ELF-1 (cell line): ENCODE data around the gene KATNAL1.
A peak's percentile ranks its signal among the peaks of the same experiment; 100 is the strongest.

Experiments
- DNase-seq: peaks from one replicate; pipeline ENCODE4 v3.0.0-alpha.2; 2016; ENCODE audit warnings: low read depth, low spot score

Gene KATNAL1

DNA sequence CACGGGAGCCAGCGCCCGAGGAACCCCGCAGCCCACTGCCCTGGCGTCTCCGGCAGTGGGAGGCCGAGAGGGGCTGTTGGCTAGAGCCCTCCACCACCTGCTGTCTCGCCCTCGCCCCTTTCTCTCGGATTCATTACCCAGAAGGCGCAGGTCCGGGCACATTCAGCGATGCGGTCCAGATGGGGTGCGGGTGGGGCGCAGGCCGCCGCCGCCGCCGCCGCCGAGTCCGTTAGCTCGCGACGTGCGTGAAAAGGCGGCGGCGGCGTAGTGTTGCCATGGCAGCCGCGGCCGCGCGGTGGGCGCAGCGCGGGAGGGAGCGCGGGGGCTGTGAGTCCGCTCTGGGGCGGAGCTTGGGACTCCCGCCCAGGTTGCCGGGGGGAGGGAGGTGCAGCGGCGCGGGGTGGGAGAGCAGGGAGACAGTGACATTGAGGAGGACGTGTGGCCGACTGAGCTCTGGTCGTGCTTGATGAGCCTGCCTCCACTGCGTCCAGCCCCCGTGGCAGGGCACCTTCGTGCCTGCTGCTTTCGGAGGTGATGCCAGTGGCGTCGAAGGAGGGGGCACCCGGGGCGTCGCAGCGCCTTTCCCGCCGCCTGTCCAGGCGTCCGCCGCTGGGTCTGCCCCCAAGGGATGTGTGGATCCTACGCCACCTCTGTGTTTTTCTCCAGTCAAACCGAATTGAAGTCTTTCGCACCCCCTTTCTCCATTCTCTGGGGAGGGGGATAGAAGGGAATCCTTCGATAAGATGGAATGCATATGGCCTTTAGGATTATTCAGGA is at the start of gene KATNAL1:
Gene KATNAL1 (minus strand): TSS at position 358 of the 777 bp plus-strand sequence. CDS start 23,774 bp downstream, outside the sequence.
- peak; percentile 74 for DNase-seq

DNA sequence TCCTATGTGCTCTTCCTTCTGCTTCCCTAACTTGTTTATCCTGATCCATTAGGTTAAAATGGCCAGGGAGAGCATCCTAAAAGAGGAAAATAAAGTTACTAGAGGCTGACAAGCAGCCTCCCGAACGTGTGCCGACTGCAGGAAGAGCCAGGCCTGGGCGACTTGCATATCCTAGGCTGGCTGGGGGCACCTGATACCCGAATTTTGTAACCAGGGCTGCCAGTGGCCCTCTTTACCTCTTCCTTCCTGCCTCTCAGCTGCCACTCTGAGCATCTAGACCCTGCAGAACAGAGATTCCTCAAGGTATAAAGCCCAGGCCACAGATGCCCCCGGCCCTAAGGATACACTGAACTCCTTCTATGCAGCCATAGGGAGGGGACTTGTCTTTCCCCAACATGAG is 48.5 kb upstream of the KATNAL1 start:
- no peak for DNase-seq

DNA sequence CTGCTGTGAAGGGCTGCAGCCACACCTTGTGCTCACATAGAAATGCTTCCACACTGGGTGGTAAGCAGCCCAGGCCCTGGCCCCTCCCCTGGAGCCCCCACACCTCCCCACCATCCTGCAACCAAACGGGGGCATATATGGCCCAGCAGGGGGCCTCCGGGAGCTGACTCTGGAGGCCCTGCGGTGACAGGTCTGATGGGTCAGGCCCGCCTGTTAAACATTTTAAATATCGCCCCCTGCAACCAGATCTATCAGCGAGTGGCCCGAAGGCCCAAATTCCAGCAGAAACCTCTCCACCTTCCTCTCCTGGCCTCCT is 48.0 kb upstream of the KATNAL1 start:
- peak; percentile 85 for DNase-seq

DNA sequence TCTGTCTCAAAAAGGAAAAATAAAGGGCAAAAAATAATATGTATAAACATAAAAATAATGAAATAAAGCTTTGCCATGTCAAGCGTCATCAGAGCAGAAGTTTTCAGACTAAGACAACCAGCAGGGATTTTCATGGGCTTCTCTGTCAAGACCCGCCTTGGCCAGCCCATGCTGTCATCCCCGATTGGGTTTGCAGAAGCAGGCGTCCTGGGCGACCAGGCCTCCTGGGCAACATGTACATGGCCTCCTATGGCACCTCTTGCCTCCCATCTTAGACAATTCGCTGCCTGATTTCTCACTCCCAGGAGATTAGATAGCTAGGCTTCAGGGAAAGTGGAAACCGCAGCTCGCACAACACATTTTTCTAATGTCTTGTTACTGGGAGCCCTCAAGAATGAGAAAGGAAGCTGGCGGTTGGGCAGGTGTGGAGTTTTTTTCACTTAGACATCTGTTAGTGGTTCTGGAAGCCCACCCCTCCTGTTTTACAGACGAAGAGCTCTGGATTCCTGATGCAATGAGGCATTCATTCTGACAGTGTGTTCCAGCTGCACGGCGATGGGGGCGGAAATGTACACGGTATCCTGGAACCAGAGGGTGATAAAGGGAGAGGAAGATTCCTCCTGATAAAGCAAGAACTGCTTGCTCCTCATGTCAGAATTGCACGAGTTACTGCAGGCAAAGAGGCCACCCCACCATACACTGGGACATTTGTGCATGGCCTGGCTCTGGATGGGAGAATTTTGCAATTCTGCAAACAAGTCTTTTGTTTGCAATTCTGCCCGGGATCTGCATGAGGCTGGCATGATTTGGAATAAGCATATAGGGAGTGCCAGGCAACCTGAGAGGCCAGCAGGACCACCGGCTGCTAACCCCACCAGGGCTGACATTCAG is 47.4 kb upstream of the KATNAL1 start:
- DNase-seq, result no peak

DNA sequence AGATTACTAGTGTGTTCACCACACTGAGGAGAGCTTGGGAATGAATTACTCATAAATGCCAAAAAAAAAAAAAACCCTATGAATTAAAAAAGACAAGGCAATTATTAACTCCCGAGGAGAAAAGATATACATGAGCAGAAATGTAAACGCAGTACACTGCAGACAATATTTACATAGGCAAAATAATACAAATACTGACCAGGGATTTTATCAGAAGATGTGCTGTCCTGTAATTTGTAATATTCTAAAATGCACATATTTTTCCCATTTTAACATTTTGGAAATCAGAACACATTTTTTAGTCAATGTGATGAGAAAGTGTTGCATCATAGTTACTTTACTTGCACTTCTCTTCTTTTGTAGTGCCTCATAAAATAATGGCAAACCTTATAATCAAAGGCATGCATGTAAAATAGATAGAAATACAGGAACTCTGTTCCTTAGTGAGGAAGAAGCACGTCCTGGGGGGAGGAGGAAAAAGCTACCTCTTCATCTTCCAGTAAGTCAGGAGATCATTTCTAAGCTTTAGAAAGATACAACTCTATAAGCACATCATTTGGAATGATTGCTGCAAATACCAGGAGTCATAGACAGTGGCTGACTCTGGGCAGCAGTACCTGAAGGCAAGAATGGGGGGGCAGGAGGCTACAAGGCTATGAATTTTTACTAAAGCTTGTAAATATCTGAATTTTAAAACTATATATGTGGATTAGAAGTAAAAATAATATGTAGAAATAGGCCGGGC is 46.3 kb upstream of the KATNAL1 start:
- no peak for DNase-seq

DNA sequence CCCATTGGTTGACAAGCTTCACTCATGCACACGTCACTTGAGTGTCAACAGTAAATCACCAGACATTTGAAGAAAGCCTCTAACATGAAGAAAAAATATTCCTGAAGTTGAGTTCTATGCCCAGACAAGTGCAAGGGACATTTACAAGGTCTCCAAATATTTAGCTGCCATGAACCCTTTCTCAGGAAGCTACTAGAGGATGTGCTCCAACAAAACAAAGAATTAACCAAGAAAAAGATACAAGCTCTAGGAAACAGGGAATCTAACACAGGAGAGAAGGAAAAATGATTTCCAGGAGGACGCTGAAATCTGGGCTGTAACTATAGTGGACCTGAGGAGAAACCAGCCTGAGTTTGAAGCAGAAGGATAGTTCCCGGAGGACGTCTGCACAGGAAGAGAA is 45.7 kb upstream of the KATNAL1 start:
- DNase-seq, result no peak

DNA sequence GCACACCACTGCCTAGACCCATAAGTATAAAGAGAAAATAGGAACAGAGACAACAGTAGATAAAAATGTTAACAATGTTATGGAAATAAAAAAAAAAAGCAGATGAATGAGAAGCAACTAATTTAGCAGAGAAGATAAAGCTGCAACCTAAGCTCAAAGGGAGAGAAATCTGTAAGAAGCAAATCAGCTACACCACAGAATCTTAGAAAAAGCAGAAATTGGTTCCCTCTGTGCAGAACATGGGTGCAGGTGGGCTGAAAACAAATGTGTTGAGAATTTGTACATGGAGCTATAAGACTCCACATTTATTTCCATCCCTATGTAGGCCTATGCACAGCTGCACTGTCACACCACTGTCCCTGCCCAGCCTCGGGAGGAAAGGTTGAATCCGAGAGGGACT is 44.8 kb upstream of the KATNAL1 start:
- no peak for DNase-seq

DNA sequence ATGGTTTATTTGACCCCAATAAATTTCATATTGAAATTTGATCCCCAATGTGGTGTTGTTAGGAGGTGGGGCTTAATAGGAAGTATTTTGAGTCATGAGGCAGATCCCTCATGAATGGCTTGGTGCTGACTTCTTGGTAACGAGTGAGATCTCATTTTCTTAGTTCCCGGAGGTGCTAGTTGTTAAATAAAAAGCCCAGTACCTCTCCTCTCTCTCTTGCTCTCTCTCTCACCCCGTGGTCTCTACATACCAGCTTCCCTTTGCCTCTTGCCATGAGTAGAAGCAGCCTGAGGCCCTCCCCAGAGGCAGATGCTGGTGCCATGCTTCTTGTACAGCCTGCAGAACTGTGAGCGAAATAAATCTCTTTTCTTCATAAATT is 39.4 kb upstream of the KATNAL1 start:
- DNase-seq, result no peak

DNA sequence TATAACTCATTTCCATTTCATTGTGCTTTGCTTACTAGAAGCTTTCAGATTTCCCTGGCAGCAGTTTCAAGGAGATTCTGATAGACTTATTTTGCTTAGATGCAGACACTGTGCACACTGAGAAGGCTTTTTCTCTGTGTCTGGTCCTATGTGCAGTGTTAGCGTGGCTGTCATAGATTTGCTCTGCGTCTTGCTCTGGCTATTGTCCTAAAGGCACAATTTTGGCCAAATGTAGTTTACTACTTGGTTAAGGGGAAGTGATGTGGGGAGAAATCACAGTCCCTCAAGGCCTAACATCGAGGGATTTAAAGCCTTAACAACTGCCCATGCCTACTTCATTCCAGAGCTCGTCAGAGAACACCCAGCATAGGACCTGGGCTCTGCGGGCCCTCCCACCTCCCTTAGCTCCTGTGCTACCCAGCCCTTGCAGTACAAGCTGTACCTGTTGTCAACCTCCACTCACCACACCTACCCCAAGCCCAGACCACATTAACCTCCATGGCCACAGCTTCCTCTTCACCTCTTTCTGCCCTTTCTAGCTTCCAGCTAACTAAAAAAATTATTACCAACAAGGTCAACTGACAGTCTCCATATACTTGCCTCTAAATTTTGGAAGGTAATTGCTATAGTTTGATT is 38.9 kb upstream of the KATNAL1 start:
- DNase-seq, result no peak

DNA sequence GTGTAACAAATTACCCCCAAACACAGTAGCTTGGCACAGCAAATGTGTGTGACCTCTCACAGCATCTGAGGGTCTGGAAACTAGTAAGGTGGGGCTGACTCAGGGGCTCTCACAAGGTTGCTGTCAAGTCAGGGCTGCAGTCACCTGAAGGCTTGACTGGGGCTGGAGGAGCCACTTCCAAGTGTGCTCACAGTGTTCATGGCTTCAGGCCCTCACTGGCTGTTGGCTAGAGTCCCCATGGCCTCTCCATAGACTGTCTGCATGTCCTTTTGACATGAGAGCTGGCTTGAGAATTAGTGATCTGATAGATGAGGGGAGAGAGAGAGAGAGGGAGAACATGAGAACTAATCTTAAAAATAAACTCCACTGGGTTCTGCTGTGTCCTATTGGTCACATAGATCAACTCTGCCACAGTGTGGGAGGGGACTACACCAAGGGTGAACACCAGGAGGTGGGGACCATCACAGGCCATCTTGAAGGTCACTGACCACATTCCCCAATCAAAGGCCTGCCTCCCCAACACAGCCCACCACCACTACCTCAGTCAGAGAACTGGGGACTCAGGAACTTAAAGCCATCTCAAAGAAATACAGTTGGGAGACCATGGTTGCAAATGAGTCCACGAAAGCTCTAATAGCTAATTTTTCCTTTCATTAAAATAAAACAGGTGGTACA is 38.2 kb upstream of the KATNAL1 start:
- no peak for DNase-seq

DNA sequence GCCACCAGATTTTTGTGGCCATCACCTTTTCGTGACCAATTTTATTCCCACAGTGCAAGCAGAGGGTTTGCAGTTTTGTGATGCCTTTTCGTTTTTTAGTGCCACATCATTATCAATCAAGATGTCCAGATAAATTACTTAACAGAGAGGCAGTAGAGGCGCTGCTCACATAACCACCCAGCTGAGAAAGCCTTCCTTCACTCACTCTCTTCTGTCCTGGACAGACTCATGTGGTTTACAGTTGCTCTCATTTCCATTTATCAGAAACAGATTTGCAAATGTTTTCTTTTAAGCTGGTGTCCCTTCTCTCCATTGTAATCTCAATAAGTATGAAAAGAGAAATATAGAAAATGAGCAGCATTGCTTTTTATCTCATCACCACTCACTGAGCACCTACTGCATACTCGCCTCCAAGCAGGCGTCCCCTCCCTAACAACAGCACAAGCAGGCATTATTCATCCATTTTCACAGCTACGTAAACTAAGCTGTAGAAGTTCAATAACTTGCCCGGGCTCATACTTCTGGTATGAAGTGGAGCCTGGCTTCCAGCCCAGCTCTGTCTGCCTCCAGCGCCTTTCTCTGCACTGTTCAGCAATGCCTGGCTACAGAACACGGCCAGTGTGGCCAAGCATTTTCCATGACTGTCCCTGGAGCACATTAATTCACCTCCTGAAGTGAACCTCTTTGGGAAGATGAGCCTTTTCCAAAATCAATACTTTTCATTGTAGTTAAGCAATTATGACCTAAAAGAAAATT is 34.6 kb upstream of the KATNAL1 start:
- DNase-seq, result no peak

DNA sequence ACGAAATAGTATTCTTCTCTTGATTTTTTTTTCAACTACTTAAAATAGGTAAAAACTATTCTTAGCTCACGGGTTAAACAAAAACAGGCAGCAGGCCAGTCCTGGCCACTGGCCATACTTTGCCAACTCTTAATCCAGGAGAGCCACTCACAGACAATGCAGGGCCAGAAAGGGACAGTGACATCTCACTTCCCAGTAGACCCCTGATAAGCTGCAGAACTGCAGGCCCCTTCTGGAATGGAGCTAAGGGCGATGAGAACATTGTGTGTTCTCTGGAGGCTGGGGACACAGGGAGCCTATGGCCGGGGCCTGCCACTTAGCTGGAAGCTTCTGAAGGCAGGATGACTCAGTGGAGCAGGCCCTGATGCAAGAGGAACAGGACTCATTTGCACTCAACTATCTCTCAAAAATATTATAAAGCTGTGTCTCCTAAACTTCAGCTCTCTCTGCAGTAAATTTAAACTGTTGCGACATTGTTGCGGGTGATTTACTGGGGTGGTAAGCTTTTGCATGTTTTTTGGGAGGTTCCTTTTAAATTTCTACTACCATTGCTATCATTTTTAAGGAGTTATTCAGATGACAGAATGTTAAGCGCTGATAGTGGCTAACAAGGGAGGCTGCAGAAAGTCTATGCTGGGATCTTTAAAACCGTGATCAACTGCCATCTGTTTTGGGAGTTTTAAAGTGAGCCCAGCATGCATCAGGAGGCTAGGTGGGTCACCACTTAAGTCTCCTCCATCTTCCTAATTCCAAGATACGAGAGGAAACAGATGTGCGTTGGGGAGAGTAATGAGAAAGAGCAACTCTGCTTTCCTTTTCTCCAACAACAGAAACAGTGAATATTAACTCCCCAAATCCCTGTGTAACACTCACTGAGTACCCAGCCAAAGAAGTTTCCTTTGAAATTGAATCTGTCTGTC is 33.2 kb upstream of the KATNAL1 start:
- peak; percentile 23 for DNase-seq

DNA sequence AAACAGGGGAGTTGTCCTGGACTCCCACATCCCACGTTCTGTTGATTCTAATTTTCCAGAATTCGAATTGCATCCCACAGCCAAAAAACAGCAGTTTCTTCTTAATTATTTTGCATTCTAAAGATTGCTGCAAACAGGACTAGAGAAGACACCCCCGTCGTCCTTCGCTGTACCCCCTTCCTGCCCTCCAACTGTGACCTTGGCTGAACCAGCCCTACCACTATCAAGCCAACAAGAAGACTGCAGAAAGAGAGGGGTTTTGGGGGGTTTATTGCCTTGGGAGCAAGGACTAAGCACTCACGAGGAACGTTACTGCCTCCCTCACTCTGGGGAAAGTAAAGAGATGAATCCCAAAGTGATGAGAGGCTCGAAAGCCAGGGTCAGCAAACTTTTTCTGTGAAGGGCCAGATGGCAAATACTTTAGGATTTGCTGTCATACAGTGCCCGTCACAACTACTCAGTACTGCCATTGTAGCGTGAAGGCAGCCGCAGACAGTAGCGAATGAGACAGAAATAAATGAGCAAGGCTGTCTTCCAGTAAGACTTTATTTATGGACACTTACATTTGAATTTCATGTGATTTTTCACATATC is 32.5 kb upstream of the KATNAL1 start:
- no peak for DNase-seq

DNA sequence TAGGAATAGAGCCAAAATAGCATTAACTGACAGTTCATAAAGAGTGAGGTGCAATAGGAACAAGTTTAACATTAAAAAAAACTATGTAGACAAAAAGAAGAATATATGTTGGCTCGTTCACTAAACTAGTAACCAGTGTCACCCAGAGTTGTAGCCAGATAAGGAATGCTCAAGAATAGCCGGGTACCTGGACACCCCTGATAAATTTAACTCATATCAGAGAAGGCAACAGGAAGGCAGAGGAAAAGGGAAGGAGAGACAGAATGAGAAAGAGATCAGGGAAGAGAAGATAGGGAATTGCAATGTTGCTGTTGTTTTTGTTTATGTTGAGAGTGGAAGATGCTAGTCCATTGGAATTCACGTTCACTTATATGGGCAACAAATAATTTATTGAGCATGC is 31.6 kb upstream of the KATNAL1 start:
- DNase-seq, result no peak

DNA sequence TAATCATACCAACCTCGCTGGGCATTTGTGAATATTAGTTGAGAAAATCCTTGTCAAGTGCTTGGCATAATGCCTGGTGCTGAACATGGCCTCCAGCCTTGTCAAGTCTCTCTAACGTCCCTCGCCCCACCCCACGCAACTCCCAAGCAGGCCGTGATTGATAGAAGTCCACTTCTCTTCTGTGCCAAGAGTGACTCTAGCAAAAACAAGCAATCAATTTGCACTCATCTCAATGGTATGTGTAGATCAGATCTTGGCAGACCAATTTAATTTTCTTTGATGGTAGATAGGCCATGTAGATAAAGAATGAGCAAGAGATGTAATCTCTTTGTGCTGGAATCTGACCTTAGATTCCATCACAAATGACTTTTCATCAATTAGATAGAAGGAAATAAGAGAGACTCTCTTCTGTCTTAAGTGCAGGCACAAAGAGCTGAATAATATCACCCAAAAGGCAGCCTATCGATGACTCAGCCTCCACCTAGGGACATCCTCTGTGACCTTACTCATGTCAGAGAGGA is 31.0 kb upstream of the KATNAL1 start:
- no peak for DNase-seq

DNA sequence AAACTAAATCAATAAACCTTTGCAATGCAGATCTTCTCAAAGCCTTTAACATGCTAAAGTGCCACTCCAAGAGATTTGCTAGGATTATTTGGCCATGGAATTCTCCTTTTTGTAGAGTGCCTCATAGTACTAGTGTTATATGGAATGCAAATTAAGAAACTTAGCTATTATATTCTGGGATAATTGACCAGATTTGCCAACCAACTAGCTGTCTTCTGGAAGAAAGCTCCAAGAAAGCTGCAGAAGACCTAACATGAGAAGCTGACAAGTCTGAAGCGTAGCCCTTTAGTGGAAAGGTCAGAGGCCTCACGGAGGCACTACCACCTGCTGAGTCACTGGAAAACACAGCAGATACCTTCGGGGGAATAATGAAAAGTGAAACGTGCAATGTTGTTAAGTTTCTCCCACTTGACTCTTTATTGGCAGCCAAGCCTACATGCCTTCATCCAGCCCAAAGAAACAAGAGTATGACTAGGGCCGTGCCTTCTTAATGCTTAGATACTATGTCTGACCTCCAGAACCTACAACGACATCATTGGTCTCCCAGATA is 29.8 kb upstream of the KATNAL1 start:
- DNase-seq, result no peak

DNA sequence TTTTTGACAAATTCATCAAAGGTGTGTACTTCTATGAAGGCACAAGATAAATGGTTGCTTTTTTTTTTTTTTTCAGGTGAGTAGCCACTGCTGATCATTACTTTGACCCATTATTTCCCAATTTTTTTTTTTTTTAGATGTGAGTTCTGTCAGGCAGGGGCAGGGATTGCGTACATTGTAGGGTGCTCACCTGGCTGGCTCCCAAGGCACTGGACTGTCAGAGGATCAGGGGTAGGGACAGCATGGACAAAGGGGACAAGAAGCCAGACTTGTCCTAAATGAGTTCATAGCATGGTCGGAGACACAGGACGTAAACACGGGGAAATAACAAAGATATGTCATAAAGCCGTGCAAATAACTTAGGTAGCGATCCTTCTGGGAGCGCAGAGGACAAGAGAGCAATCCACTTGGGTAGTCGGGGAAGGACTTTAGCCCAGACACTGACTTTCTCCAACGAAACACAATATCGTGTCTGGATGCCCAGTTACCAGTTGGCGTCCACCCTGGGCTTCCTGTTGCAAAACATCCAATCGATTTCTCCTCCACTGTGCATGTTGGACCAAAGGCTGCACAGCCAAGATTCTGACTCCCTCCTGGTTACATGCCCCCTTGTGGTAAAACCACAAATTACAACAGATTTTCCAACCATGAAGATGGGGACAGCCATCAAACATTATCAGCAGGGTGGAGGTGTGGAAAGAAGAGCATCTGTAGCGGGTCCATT is 27.5 kb upstream of the KATNAL1 start:
- peak; percentile 54 for DNase-seq

DNA sequence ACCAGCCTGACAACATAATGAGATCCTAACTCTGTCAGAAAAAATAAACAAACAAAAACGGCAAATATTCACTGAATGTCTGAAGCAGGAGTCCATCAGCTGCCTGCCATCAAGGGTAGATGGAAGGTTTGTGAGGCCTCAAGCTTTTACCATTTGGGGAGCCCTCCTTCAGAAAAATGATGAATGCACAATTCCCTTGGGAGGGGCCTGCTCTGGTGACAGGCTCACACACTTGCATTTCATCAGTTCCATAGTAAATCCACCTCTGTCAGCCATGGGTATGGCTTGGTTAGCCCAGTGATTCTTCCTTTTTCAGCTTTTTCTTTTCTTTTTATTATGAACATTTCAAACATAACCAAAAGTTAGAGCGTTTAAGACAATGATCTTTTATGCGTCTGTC is 26.3 kb upstream of the KATNAL1 start:
- DNase-seq, result no peak
